GM10266 (cell line): ENCODE results near the gene SQSTM1.
A peak's percentile ranks its signal among the peaks of the same experiment; 100 is the strongest.

Experiments used
- DNase-seq: peaks from one replicate; pipeline ENCODE4 v3.0.0; 2012; ENCODE audit errors: extremely low spot score
- TF ChIP-seq, protein P1 (sequence below): IDR thresholded peaks from 2 replicates; pipeline ENCODE4 v1.5.1; 2012; ENCODE audit warnings: mild to moderate bottlenecking, low read depth; ENCODE audit not compliant: control insufficient read depth, insufficient read depth; ENCODE audit errors: missing control alignments

The SQSTM1 gene

DNA sequence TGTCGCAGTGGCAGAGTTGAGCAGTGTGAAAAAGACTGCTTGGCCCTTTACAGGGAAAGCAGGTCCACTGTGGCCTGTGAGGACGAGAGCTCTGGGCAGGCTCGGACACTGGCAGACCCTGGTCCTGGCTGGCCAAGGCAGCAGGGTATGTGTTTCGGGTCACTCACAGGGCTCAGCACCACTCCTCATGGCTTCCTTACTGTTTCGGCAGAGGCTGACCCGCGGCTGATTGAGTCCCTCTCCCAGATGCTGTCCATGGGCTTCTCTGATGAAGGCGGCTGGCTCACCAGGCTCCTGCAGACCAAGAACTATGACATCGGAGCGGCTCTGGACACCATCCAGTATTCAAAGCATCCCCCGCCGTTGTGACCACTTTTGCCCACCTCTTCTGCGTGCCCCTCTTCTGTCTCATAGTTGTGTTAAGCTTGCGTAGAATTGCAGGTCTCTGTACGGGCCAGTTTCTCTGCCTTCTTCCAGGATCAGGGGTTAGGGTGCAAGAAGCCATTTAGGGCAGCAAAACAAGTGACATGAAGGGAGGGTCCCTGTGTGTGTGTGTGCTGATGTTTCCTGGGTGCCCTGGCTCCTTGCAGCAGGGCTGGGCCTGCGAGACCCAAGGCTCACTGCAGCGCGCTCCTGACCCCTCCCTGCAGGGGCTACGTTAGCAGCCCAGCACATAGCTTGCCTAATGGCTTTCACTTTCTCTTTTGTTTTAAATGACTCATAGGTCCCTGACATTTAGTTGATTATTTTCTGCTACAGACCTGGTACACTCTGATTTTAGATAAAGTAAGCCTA, 15.7 kb downstream of the SQSTM1 start:
- DNase-seq = peak; percentile 57

DNA sequence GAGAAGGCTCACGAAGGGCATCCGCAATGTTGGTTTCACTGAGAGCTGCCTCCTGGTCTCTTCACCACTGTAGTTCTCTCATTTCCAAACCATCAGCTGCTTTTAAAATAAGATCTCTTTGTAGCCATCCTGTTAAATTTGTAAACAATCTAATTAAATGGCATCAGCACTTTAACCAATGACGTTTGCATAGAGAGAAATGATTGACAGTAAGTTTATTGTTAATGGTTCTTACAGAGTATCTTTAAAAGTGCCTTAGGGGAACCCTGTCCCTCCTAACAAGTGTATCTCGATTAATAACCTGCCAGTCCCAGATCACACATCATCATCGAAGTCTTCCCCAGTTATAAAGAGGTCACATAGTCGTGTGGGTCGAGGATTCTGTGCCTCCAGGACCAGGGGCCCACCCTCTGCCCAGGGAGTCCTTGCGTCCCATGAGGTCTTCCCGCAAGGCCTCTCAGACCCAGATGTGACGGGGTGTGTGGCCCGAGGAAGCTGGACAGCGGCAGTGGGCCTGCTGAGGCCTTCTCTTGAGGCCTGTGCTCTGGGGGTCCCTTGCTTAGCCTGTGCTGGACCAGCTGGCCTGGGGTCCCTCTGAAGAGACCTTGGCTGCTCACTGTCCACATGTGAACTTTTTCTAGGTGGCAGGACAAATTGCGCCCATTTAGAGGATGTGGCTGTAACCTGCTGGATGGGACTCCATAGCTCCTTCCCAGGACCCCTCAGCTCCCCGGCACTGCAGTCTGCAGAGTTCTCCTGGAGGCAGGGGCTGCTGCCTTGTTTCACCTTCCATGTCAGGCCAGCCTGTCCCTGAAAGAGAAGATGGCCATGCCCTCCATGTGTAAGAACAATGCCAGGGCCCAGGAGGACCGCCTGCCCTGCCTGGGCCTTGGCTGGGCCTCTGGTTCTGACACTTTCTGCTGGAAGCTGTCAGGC, 16.6 kb downstream of the SQSTM1 start:
- DNase-seq = no peak
- TF ChIP-seq, protein P1, sequence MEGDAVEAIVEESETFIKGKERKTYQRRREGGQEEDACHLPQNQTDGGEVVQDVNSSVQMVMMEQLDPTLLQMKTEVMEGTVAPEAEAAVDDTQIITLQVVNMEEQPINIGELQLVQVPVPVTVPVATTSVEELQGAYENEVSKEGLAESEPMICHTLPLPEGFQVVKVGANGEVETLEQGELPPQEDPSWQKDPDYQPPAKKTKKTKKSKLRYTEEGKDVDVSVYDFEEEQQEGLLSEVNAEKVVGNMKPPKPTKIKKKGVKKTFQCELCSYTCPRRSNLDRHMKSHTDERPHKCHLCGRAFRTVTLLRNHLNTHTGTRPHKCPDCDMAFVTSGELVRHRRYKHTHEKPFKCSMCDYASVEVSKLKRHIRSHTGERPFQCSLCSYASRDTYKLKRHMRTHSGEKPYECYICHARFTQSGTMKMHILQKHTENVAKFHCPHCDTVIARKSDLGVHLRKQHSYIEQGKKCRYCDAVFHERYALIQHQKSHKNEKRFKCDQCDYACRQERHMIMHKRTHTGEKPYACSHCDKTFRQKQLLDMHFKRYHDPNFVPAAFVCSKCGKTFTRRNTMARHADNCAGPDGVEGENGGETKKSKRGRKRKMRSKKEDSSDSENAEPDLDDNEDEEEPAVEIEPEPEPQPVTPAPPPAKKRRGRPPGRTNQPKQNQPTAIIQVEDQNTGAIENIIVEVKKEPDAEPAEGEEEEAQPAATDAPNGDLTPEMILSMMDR = no peak

More for the DNA sequence above, 15.7 kb downstream of the SQSTM1 start:
- TF ChIP-seq, protein P1 = peak; percentile 9

DNA sequence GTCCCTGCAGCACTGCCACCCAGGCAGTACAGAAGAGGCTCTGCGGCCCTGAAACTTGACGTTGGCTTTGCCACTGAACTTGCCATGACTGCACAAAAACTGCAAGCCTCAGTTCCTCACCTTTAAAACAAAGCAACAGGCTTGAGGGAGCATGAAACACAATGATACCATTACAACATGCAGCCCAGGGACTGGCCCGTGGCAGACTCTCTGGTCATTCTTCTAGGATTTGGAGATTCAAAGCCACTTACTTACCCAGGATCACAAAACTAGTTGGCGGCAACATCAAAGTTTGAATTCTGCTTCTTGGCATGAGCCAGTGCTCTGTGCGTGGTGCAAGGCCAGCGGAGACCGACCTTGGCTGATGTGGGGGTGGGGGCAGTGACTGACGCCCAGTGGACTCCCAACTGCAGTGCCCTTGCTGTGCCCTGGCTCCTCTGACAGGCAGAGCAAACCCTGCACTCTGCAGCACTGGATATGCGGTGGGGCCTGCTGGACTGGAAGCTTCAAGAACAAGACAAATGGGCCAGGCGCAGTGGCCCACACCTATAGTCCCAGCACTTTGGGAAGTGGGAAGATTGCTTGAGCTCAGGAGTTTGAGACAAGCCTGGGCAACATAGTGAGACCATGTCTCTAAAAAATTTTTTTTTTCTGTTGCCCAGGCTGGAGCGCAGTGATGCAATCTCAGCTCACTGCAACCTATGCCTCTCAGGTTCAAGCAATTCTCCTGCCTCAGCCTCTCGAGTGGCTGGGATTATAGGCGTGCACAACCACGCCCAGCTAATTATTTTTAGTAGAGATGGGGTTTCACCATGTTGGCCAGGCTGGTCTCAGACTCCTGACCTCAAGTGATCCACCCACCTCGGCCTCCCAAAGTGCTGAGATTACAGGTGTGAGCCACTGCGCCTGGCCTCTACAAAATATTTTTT, 18.9 kb downstream of the SQSTM1 start:
- TF ChIP-seq, protein P1 = no peak

DNA sequence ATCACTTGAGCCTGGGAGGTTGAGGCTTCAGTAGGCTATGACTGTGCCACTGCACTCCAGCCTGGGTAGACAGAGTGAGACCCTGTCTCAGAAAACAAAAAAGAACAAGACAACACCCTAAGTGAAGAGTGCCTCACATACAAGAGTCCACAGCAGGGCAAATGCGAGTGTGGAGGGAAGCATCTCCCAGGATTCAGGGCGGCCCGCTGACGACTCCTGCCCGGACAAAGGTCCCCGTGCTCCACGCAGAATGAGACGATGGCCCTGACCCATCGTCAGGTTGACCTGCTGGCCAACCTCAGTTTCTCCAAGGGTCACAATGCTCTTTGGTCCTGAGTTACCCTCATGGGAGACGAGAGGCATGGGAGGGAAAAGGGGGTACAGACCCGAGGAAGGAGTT, 19.6 kb downstream of the SQSTM1 start:
- DNase-seq = no peak

More for the DNA sequence above, 18.9 kb downstream of the SQSTM1 start:
- no peak for DNase-seq

DNA sequence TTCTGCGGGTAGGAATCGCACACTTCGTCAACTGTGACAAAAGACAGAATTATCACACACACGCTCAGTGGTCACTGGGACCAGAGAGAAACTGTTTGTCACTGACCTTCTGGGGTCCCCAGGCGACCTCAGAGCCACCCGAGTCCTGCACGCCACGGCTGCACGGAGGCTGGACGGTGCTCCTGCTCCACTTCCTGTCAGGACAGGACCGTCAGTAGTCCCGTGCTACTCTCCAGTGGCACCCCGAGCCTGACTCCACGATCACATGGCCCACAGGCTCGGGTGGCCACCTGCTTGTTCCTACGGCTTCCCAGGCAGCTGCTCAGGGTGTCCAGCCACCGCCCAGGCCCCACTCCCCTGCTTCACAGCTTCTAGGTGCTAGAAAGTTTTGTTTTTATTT, 20.1 kb downstream of the SQSTM1 start:
- TF ChIP-seq, protein P1 = no peak
- no peak for DNase-seq

More for the DNA sequence above, 19.6 kb downstream of the SQSTM1 start:
- TF ChIP-seq, protein P1 = no peak

DNA sequence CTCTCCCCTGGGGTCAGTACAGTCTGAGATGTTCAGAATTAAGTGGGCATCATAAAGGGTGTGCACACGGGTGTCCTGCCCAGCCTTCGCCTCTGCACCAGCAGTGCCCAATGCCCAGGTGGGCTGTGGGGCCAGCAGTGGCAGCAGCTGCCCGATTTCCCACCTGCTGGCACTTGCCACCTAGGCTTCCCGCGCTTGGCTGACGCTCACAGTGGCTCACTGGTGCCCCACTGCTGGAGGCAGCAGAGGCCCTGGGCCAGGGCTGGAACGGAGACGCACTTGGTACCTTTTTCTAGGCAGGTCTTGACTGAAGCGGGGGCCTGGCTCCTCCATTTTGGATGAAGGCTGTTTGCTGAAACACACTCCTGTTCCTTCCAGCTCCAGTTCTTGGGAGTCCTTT, 20.9 kb downstream of the SQSTM1 start:
- DNase-seq = no peak
- TF ChIP-seq, protein P1 = no peak
